ENCODE data around the gene FBXO44.

FBXO44 gene

DNA sequence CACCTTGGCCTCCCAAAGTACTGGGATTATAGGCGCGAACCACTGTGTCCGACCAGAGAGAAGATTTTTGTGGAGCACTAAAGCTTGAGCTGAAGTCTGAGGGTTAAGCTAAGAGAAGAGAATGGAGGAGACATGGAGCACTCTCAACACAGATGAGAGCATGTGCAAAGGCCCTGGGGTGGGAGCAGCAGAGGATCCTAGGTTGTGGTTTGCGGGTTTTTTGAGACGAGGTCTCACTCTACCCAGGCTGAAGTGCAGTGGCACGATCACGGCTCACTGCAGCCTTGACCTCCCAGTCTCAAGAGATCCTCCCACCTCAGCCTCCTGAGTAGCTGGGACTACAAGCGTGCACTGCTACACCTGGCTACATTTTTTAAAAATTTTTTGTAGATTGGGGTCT lies 31.0 kb upstream of the FBXO44 start:
- DNase-seq = no peak
- no peak for TF ChIP-seq GATA1 (IDR thresholded peaks at IDR 0.05; ENCODE audit: low read depth, low read length)
- TF ChIP-seq POLR2A (IDR thresholded peaks at IDR 0.05; ENCODE audit: low read length) = no peak

DNA sequence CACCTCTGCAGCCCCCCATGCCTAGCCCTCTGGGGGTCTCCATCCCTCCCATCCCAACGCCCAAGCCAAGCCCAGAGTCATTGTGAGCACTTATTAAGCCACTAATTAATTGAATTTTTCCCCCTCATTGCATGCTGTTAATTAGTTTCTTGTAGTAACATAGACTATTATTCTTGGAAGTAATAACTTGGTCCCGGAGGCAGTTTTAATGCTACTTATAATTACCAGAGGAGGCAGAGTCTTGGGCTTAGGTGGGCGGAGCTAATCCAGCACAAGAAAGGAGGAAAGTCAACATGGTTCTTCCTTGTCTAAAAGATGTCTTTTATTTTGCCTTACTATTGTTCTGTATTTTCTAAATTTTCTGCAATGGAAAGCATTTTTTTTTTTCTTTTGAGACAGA lies 28.1 kb upstream of the FBXO44 start:
- no peak for DNase-seq

DNA sequence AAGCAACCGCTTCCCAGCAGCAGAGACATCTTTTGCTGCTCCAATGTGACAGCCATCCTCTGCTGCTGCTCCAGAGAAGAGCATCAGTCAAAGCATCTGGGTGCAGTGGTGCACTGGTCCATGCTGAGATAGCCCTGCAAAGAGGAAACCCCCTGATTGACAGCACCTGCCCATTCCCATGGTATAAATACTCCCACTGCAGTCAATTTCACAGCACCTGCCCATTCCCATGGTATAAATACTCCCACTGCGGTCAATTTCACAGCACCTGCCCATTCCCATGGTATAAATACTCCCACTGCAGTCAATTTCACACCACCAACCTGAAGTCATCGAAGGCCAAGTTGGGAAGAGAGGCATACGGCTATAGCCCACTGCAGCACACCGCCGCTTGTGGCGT lies 25.9 kb upstream of the FBXO44 start:
- DNase-seq = no peak
- no peak for TF ChIP-seq GATA1 (IDR thresholded peaks at IDR 0.05; ENCODE audit: low read depth, low read length)

More for the DNA sequence above, 28.1 kb upstream of the FBXO44 start:
- TF ChIP-seq POLR2A (IDR thresholded peaks at IDR 0.05; ENCODE audit: low read length) (no peak), GATA1 (IDR thresholded peaks at IDR 0.05; ENCODE audit: low read depth, low read length) (no peak)

DNA sequence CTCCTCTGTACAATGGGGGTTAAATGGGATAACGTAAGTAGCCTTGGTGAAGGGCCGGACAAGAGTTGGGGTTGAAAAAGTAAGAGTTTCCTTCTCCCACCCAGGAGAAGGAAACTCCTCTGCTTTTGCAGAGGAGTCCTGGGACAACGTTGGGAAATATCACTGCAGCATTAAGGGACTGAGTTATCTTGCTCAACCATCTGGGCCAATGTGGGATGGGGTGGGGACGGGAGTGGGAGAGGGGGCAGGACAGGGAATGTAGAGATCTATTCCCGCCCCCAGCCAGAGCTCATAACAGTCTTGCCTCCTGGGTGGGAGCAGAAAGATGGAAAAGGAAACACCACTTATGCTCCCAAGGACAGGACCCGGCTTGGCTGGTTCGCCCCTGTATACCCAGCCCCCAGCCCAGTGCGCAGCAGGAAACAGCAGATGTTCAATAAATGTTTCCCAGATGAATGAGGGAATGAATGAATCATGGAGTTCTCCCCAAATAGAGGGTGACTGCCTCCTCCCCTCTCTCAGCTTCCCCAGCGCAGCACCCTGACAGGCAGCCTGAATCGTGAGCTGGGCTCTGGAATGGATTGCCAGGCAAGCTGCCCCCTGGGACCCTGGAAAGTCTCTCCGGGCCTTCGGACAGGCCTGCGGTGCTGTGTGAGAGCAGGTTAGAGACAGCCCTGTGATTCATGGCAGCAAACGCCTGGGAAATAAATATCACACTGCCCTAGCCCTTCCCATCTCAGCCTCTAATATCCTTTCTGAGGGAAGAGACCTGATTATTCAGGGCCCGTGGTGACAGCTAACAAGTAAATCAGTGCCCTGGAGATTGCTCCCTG lies 25.3 kb upstream of the FBXO44 start:
- TF ChIP-seq POLR2A (IDR thresholded peaks at IDR 0.05; ENCODE audit: low read length) (no peak), GATA1 (IDR thresholded peaks at IDR 0.05; ENCODE audit: low read depth, low read length) (no peak)
- no peak for DNase-seq

DNA sequence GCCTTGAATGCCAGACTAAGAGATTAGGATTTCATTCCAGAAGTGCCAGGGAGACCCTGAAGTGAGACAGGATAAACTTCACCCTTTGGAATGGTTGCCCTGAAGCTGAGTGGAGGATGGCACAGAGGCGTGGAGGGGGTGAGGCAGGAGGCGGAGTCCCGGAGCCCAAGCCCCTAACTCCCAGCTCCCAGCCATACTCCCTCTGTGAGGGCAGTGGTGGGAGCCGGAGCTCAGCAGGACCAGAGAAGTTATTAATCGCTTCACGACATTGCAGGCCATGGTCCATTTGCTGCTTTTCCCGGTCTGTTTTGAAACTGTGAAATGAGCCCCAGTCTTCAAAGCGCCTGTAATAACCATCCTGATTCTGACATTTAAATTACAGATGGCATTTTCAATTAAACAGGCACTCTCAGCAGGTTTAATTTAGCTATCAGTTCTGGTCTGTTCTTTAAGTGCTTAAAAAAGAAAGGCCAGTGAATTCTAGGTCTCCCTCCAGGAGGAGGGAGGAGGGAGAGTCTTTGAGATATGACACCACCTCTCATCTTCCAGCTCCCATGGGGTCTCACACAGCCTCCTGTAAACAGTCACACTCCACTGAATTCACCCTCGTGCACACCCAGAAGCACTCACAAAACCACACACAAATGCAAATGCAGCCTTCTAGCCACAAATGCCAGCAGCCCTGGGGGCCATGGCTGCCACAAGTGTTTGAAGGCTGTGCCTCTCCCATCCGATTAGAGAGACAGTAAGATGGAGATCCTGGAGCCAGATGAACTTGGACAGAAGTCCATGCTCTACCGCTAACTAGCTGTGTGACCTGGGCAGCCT lies 20.1 kb upstream of the FBXO44 start:
- DNase-seq = no peak
- TF ChIP-seq GATA1 (IDR thresholded peaks at IDR 0.05; ENCODE audit: low read depth, low read length) = no peak
- TF ChIP-seq POLR2A (IDR thresholded peaks at IDR 0.05; ENCODE audit: low read length) = no peak

DNA sequence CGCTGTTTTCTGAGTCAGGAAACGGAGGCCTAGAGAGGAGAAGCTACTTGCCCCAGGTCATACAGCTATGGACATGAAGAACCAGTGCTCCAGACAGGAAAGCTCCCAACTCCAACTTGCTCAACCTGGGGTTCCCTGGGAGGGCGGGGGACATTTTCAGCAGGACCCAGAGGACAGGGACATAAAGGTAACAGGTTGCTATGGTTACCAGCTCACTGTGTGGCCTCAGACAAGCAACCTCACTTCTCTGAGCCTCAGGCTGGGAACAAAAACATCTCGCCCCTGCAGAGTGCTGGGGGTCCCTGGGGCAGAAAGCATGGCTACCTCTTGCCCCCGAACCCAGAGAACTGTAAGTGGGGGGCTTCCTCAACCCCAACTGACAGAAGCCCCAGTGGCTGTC lies 16.6 kb upstream of the FBXO44 start:
- TF ChIP-seq POLR2A (IDR thresholded peaks at IDR 0.05; ENCODE audit: low read length) = no peak
- no peak for TF ChIP-seq GATA1 (IDR thresholded peaks at IDR 0.05; ENCODE audit: low read depth, low read length)
- no peak for DNase-seq

DNA sequence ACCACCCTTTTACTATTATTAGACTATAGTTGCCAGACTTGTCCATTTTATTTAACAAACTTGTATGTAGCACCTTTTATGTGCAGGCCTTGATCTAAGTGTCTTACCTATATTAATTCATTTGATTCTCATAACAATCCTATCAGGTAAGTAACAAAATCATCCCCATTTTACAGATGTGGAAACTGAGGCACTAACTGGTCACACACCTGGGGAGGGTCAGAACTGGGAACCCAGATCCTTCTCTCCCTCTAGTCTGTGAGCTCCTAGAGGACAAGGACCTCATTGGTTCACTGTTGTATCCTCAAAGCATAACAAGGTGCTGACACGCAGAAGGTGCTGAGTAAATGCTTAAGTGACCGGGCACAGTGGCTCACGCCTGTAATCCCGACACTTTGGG lies 15.3 kb upstream of the FBXO44 start:
- DNase-seq = no peak
- TF ChIP-seq GATA1 (IDR thresholded peaks at IDR 0.05; ENCODE audit: low read depth, low read length) (no peak), POLR2A (IDR thresholded peaks at IDR 0.05; ENCODE audit: low read length) (no peak)

- no peak for DNase-seq
These were observed 14.6 kb upstream of the FBXO44 start for GRCh38 chr1:11640101-11640500.

GRCh38 chr1:11640944-11641343 lies 13.7 kb upstream of the FBXO44 start:
- DNase-seq = no peak
- TF ChIP-seq GATA1 (IDR thresholded peaks at IDR 0.05; ENCODE audit: low read depth, low read length) (no peak), POLR2A (IDR thresholded peaks at IDR 0.05; ENCODE audit: low read length) (no peak)

More at GRCh38 chr1:11640101-11640500, 14.6 kb upstream of the FBXO44 start:
- TF ChIP-seq POLR2A (IDR thresholded peaks at IDR 0.05; ENCODE audit: low read length) (no peak), GATA1 (IDR thresholded peaks at IDR 0.05; ENCODE audit: low read depth, low read length) (no peak)

GRCh38 chr1:11641776-11642305 lies 12.8 kb upstream of the FBXO44 start:
- no peak for DNase-seq
- TF ChIP-seq POLR2A (IDR thresholded peaks at IDR 0.05; ENCODE audit: low read length) (no peak), GATA1 (IDR thresholded peaks at IDR 0.05; ENCODE audit: low read depth, low read length) (no peak)

- DNase-seq = peak; percentile 57 to 81
These were observed 12.2 kb upstream of the FBXO44 start for GRCh38 chr1:11642418-11643017.

DNA sequence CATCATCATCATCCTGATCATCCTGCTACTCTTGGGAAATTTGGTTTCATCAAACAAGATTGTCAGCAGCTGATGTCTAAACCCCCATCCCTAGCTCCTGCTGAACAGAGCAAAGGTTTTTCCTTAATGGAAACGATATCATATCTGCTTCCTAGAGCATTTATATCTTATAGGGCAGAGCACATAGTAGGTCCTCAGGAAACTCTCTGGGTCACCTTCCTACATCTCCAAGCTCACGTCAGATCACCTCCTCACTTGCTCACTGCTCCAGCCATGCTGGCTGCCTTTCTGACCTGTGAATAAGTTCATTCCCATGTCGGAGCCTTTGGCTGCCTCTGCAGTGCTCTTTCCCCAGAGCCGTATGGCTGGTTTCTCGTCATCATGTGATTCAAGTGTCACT lies 10.9 kb upstream of the FBXO44 start:
- TF ChIP-seq GATA1 (IDR thresholded peaks at IDR 0.05; ENCODE audit: low read depth, low read length) (no peak), POLR2A (IDR thresholded peaks at IDR 0.05; ENCODE audit: low read length) (no peak)
- DNase-seq = no peak

- no peak for DNase-seq
- TF ChIP-seq POLR2A (IDR thresholded peaks at IDR 0.05; ENCODE audit: low read length) (no peak), GATA1 (IDR thresholded peaks at IDR 0.05; ENCODE audit: low read depth, low read length) (no peak)
These were observed 9.4 kb upstream of the FBXO44 start for GRCh38 chr1:11645270-11645669.

DNA sequence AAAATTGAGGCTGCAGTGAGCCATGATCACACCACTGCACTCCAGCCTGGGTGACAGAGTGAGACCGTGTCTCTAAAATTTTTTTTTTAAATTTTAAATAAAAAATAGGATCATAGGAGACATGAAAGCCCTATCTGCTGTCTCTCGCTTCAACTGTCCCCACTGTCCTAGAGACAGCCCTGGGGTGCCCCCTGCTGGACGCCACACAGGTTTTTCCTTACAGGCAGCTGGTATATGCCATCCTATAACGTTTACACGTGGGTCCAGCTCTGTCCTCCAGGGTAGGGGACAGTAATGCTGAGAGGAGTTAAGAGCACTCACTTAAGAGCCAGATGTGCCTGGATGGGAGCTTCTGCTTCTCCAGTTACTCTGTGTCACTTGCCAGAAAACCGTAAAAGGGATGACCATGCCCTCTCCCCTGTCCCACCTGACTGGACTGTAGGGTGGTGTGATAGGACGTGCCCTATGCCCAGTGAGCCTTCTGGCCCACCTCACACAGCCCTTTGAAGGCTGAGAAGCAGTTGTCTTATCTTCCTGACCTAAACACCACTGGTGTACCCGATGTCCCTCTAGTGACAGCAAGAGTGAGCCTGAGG lies 8.9 kb upstream of the FBXO44 start:
- peak; percentile 74 to 86 for DNase-seq
- TF ChIP-seq POLR2A (IDR thresholded peaks at IDR 0.05; ENCODE audit: low read length) (no peak), GATA1 (IDR thresholded peaks at IDR 0.05; ENCODE audit: low read depth, low read length) (no peak)
